ENCODE measurements around the gene ELF5.
A peak's percentile ranks its signal among the peaks of the same experiment; 100 is the strongest.

Gene ELF5

DNA sequence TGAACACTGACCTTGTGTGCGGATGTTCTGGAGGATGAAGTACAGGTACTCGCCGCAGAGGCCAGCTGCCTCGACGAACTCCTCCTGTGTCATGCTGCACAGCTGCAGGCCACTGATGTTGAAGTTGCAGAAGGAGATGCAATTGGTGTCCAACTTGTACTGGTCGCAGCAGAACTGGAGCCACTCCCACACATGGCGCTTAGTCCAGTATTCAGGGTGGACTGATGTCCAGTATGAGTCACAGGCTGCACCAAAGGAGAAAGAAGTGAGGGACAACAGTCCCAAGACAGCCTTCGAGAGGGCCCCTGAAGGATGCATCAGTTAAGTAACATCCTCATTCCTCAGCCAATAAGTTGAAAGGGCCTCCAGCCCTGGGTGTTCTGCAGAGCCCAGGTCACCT lies 20.1 kb downstream of the ELF5 start:
- TF ChIP-seq, protein P1, sequence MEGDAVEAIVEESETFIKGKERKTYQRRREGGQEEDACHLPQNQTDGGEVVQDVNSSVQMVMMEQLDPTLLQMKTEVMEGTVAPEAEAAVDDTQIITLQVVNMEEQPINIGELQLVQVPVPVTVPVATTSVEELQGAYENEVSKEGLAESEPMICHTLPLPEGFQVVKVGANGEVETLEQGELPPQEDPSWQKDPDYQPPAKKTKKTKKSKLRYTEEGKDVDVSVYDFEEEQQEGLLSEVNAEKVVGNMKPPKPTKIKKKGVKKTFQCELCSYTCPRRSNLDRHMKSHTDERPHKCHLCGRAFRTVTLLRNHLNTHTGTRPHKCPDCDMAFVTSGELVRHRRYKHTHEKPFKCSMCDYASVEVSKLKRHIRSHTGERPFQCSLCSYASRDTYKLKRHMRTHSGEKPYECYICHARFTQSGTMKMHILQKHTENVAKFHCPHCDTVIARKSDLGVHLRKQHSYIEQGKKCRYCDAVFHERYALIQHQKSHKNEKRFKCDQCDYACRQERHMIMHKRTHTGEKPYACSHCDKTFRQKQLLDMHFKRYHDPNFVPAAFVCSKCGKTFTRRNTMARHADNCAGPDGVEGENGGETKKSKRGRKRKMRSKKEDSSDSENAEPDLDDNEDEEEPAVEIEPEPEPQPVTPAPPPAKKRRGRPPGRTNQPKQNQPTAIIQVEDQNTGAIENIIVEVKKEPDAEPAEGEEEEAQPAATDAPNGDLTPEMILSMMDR (conservative IDR thresholded peaks at IDR 0.05): no peak

DNA sequence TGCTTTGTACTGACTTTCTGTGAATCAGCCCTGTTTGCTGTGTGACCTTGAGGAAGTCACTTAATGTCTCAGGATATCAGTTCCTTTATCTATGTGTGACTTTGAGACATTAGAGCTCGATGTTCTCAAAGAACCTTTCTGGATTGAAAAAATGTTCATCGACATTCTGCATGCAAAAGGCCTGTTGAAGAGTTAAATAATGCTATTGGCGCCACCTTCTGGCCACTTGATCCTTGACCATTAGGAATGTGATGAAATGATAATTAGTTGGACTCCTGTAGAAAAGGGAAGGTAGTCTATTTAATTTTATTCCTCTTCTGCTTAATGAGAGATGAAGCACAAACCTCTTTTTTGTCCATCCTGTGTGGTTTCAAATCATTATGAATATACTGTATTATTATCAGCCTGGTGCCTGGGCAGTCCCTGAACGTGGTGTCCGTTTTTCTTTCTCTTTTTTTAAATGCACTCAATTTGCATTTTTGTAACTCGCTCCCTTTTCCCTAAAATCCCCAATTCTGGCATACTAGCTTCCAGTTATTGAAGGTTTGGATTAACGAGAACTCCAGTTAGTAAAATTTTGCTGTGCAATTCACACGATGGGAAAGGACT lies 20.7 kb downstream of the ELF5 start:
- H3K27ac ChIP-seq: no peak overlapping the region
- TF ChIP-seq, protein P1 (conservative IDR thresholded peaks at IDR 0.05): peak; percentile 81

More for the DNA sequence above, 20.1 kb downstream of the ELF5 start:
- H3K27ac ChIP-seq: no peak overlapping the region

DNA sequence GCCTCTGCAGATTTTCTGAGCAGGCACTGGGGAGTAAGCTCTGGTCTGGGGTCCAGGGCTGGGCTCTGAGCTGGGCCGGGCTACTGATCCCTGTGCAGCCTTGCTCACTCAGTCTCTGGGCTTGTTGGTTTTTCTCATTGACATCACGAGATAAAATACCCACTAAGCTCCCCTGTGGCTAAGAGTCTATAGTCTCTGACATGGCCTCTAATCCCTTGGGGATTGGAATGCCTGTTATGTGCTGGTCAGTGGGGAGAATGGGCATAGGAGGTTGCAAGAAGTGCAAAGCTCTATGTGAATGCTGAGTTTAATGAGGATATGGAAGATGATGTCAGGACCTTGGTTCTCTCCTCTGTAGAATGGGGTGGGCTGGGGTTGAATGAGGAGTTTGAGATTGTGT lies 23.3 kb downstream of the ELF5 start:
- no peak overlapping the region for H3K27ac ChIP-seq
- TF ChIP-seq, protein P1 (conservative IDR thresholded peaks at IDR 0.05): no peak

- TF ChIP-seq, protein P1 (conservative IDR thresholded peaks at IDR 0.05): no peak
- no peak overlapping the region for H3K27ac ChIP-seq
Measured at GRCh38 chr11:34488855-34489557, 24.6 kb downstream of the ELF5 start.

DNA sequence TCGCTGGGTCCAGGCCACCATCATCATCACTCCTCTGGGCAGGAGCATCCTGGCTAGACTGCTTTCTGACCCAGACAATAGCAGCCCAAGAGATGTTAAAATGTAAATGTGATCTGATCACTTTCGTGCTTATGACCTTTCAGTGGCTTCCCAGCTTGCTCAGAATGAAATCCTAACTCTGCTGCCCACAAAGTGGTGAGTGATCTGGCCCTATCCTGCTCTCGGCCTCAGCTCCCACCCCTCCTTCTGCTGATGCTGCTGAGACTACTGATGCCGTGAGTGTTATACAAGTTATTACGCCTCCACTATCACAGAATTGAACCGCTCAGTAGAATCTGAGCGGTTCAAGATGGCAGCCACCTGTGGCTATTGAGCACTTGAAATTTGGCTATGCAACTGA lies 26.2 kb downstream of the ELF5 start:
- TF ChIP-seq, protein P1 (conservative IDR thresholded peaks at IDR 0.05): no peak
- H3K27ac ChIP-seq: no peak overlapping the region

DNA sequence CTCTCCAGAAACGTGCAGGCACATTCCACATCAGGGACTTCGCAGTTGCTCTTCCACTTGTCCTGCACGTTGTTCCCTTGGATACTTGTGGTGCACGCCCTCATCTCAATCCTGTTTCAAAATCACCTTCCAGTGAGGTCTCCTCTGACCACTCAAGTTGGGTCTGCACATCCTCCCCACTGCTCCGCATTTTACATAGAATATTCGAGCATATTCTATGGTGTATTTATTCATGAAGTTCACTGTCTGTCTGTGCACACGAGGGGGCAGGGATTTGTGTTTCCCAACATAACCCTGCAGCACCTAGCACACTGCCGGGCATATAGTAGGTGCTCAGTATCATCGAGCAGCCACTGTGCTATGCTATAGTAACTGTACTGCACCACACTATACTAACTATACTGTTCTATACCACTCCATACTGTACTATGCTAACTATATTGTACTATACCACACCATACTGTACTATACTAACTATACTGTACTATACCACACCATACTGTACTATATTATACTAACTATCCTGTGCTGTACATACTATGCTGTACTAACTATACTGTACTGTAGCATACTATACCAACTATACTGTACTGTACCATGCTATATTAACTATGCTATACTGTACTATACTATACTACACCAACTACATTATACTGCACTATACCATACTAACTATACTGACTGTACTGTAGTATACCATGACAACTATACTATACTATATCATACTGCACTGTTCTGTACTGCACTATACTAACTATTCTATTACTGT lies 30.3 kb downstream of the ELF5 start:
- TF ChIP-seq, protein P1 (conservative IDR thresholded peaks at IDR 0.05): no peak
- H3K27ac ChIP-seq: no peak overlapping the region

DNA sequence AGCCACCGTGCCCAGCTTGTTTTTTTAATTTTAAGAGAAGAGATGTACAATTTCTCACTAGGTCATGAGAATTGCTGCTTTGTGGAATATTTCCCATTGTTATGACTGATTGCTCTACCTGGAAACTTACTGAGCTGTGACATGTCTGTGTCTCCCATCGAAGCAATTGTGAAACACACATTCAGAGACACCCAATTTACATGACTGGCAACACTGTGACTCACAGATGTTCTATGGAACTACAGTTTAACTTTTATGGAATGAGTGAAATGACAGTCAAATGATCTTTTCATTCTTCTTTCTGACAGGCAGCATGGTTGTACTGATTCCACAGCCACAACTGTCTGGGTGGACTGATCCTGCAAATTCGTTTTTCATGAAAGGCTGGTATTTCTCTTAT lies 32.3 kb downstream of the ELF5 start:
- H3K27ac ChIP-seq: no peak overlapping the region
- TF ChIP-seq, protein P1 (conservative IDR thresholded peaks at IDR 0.05): no peak
